ENCODE data around the gene CCR3. TPM values are rescaled to one million over a fixed set of nuclear protein-coding genes. Genes with fewer than 3 reads are reported as not detected.

CCR3 gene
- total RNA-seq, 1 donor from 2014 or later = not detected

DNA sequence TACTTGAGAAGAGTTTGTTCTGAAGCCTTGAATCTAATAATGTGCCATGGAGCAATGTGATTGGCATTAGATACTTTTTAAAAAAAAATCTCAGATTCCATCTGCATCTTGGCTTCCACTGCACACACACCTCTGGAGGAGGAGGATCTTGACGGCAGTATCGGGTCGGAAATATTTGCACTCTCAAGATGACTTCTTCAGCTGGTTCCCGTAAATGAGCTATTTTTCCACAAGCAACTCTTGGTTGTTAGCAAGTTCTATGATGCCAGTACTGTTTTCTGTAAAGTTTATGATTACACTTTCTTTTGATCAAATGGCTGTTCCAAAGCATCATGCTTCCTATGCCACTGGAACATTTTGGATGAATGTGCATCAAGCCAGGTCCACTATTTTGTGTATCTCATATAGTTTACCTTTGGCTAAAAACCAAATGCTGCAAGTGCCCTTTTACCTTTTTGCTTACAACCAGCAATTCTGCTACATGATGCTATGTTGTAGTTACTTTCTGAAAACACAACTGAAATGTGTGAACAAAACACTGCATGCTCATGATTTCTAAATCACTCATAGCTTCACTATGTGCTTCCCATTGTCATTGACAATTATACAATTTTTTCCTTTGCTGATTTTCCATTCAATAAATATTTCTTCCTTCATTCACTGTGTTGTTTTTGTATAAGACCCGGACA, 43.8 kb downstream of the CCR3 start:
- Mint-ChIP-seq H3K27ac (ENCODE audit: unreplicated experiment) (no peak overlapping the region), H3K27me3 (ENCODE audit: low read depth) (no peaks in the 10 kb centered on the region), H3K9me3 (no peaks in the 10 kb centered on the region), H3K4me3 (no peak overlapping the region), H3K4me1 (no peaks in the 10 kb centered on the region), H3K36me3 (ENCODE audit: low read depth) (no peaks in the 10 kb centered on the region)
- TF ChIP-seq, protein P1, sequence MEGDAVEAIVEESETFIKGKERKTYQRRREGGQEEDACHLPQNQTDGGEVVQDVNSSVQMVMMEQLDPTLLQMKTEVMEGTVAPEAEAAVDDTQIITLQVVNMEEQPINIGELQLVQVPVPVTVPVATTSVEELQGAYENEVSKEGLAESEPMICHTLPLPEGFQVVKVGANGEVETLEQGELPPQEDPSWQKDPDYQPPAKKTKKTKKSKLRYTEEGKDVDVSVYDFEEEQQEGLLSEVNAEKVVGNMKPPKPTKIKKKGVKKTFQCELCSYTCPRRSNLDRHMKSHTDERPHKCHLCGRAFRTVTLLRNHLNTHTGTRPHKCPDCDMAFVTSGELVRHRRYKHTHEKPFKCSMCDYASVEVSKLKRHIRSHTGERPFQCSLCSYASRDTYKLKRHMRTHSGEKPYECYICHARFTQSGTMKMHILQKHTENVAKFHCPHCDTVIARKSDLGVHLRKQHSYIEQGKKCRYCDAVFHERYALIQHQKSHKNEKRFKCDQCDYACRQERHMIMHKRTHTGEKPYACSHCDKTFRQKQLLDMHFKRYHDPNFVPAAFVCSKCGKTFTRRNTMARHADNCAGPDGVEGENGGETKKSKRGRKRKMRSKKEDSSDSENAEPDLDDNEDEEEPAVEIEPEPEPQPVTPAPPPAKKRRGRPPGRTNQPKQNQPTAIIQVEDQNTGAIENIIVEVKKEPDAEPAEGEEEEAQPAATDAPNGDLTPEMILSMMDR (conservative IDR thresholded peaks at IDR 0.05) = no peak
- no peak for DNase-seq (ENCODE audit: low read depth, low spot score)

DNA sequence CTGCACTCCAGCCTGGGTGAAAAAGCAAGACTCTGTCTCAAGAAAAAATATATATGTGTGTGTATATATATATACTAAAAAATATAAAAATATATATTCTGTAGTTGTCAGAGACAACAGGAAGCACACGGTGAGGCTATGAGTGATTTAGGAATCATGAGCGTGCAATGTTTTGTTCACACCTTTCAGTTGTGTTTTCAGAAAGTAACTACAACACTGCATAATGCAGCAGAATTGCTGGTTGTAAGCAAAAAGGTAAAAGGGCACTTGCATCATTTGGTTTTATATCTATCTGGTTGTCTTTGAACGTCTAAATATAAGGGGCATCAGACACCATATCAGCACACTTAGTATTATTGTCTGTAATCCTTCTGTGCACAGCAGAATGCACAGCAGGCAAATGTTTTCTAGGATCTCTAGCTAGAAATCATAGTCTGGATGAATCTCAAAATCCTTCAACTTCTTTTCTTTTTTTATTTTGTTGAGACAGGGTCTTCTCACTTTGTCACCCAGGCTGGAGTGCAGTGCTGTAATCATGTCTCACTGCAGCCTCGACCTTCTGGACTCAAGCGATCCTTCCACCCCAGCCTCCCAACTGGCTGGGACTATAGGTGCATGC, 44.8 kb downstream of the CCR3 start:
- Mint-ChIP-seq H3K4me1 (no peaks in the 10 kb centered on the region), H3K4me3 (no peak overlapping the region), H3K9me3 (no peaks in the 10 kb centered on the region), H3K27ac (ENCODE audit: unreplicated experiment) (no peak overlapping the region), H3K27me3 (ENCODE audit: low read depth) (no peaks in the 10 kb centered on the region), H3K36me3 (ENCODE audit: low read depth) (no peaks in the 10 kb centered on the region)
- TF ChIP-seq, protein P1 (conservative IDR thresholded peaks at IDR 0.05) = no peak
- DNase-seq (ENCODE audit: low read depth, low spot score) = no peak

DNA sequence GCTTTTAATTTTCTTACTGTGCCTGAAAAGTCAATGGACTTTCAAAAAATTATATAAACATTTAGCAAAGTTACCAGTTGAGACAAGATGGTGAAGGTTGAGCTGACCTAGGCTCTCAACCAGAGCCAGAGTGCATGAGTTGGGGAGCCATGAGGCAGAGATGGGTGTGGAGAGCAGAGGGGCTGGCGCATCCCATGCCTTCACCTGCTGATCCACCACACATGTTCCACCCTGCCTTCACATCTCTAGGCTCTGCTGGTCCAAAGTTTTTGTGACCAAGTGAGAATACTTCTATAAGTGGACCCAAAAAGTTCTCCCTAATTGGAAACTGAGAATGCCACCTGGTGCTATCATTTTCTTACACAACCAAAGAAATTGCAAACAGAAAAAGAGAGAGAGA, 47.3 kb downstream of the CCR3 start:
- Mint-ChIP-seq H3K27me3 (ENCODE audit: low read depth) (peaks cover 4% of the 10 kb centered on the region), H3K4me3 (no peak overlapping the region), H3K4me1 (no peaks in the 10 kb centered on the region), H3K9me3 (no peaks in the 10 kb centered on the region), H3K27ac (ENCODE audit: unreplicated experiment) (no peak overlapping the region), H3K36me3 (ENCODE audit: low read depth) (no peaks in the 10 kb centered on the region)
- TF ChIP-seq, protein P1 (conservative IDR thresholded peaks at IDR 0.05) = no peak
- DNase-seq (ENCODE audit: low read depth, low spot score) = no peak

DNA sequence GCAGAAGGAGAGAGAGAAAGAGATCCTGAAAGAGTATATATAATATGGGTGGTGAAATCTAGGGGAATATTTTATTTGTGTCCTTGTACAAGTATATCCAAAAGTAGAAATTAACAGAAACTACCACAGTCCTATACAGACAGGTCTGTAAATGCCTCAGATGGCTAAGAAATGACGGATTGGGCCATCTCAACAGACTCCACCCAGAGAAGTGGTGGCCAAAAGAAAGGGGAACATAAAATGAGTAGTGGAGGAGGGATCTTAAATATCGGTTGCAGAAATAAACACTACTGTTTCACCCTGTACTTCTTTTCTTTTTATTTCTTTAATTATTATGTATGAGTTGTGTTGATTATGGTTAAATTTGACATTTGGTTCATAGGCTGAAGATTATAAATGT, 47.7 kb downstream of the CCR3 start:
- no peak overlapping the region for H3K27ac Mint-ChIP-seq (ENCODE audit: unreplicated experiment)
- no peaks in the 10 kb centered on the region for H3K4me1 Mint-ChIP-seq
- no peak overlapping the region for H3K4me3 Mint-ChIP-seq
- TF ChIP-seq, protein P1 (conservative IDR thresholded peaks at IDR 0.05) = no peak
- H3K27me3 Mint-ChIP-seq (ENCODE audit: low read depth) = peaks cover 4% of the 10 kb centered on the region
- DNase-seq (ENCODE audit: low read depth, low spot score) = no peak
- H3K36me3 Mint-ChIP-seq (ENCODE audit: low read depth) = no peaks in the 10 kb centered on the region
- no peaks in the 10 kb centered on the region for H3K9me3 Mint-ChIP-seq

DNA sequence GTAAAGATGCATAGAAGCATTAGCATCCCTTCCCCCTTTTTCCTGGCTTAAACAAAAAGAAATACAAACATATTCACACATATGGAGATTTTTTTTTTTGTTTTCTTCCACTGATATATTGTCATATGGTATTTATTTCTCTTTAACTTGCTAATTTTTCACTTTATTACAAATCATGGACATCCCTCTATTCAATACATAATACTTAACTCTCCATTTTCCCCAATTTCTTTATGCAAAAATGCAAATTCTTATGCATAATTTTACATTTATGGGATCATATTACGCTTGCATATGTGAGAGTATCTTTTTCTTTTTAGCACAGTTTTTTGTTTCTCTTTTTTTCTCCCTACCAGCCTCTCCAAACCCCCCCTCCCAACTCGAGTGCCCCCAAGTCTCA, 48.8 kb downstream of the CCR3 start:
- H3K4me3 Mint-ChIP-seq = no peak overlapping the region
- H3K27ac Mint-ChIP-seq (ENCODE audit: unreplicated experiment) = no peak overlapping the region
- TF ChIP-seq, protein P1 (conservative IDR thresholded peaks at IDR 0.05) = no peak

More for the DNA sequence above, 48.8 kb downstream of the CCR3 start:
- peaks cover 4% of the 10 kb centered on the region for H3K27me3 Mint-ChIP-seq (ENCODE audit: low read depth)
- H3K9me3 Mint-ChIP-seq = no peaks in the 10 kb centered on the region
- DNase-seq (ENCODE audit: low read depth, low spot score) = no peak
- no peaks in the 10 kb centered on the region for H3K4me1 Mint-ChIP-seq
- no peaks in the 10 kb centered on the region for H3K36me3 Mint-ChIP-seq (ENCODE audit: low read depth)
